HepG2 (cell line): ENCODE data around the gene MNAT1. TPM values are rescaled to one million over a fixed set of nuclear protein-coding genes. Genes with fewer than 3 reads are reported as not detected.
A peak's percentile ranks its signal among the peaks of the same experiment; 100 is the strongest.

Source experiments
- ATAC-seq: fragments of 200-7000 bp; cut with Tn5 transposase; 3 replicates; pipeline ENCODE4 v1.9.1; 2020; ENCODE audit warnings: mild to moderate bottlenecking, moderate library complexity
- BruUV-seq: library from RNA; stranded (reverse); fragments of 400-500 nt; replicated peaks from 2 replicates; lab custom pipeline; 2021; lab: Mats Ljungman, UMichigan
- CTCF ChIA-PET: fragments of 300-600 bp; formaldehyde crosslinking; extraction: SDS; loops from one replicate; lab custom pipeline; 2021; ENCODE audit warnings: low total read pairs, inconsistent platforms, low intra/inter-chr PET ratio; lab: Yijun Ruan, JAX
- POLR2A ChIA-PET: fragments of 350-600 bp; sonication (Branson Sonifier 250); formaldehyde crosslinking; loops from one replicate; lab custom pipeline; 2020; ENCODE audit warnings: antibody characterized with exemption, inconsistent platforms; lab: Yijun Ruan, JAX
- DNase-seq: peaks from one replicate; pipeline ENCODE4 v3.0.0-alpha.2; 2015; ENCODE audit warnings: low spot score
- FAIRE-seq: peaks from 3 replicates; lab custom pipeline; 2011; peaks lifted over from hg19 to GRCh38; lab: Jason Lieb, UNC
- H2AFZ ChIP-seq: one replicate; pipeline ENCODE4 v1.6.1; 2011; ENCODE audit warnings: low read length, inconsistent platforms
- H3K27ac ChIP-seq: fragments of 300-600 bp; 3 replicates; pipeline ENCODE4 v1.8.0; 2011; ENCODE audit warnings: mixed run types, mild to moderate bottlenecking, mixed read lengths, low read length, inconsistent platforms; ENCODE audit not compliant: insufficient read depth; ENCODE audit errors: extremely low read length
- H3K27me3 ChIP-seq, 2 experiments: fragments of 200-600 bp in 1 of 2; 2 replicates in 1 of 2; 3 replicates in 1 of 2; pipeline versions ENCODE4 v1.6.0 to v1.8.0; 2011; ENCODE audit warnings: low read length in 2 of 2, mild to moderate bottlenecking in 2 of 2, moderate library complexity in 2 of 2, inconsistent platforms in 1 of 2; ENCODE audit not compliant: insufficient read depth in 2 of 2, control insufficient read depth in 1 of 2
- H3K36me3 ChIP-seq, 2 experiments: fragments of 200-600 bp in 1 of 2; replicated peaks in 1 of 2; 2 replicates in 1 of 2; 3 replicates in 1 of 2; pipeline versions ENCODE4 v1.5.1 to v1.8.0; 2011; ENCODE audit warnings: low read length in 2 of 2, inconsistent platforms in 1 of 2; ENCODE audit not compliant: insufficient read depth in 2 of 2, control insufficient read depth in 1 of 2
- H3K4me1 ChIP-seq: 2 replicates; pipeline ENCODE4 v1.5.1; 2012; ENCODE audit warnings: low read length, inconsistent platforms; ENCODE audit not compliant: insufficient read depth
- H3K4me2 ChIP-seq: 2 replicates; pipeline ENCODE4 v1.6.0; 2011; ENCODE audit warnings: low read depth, low read length, inconsistent platforms
- H3K4me3 ChIP-seq, 3 experiments: fragments of 200-600 bp in 1 of 3; sonication (generic), shearing (Covaris generic) in 1 of 3; replicated peaks in 1 of 3; 2 replicates each; pipeline ENCODE4 v1.5.1; 2011 to 2016; ENCODE audit warnings: low read length in 3 of 3, inconsistent platforms in 2 of 3, low read depth in 2 of 3, mild to moderate bottlenecking in 2 of 3, control low read depth in 1 of 3, mixed read lengths in 1 of 3; ENCODE audit not compliant: insufficient read depth in 1 of 3
- H3K79me2 ChIP-seq: one replicate; pipeline ENCODE4 v1.6.1; 2011; ENCODE audit warnings: low read length, inconsistent platforms; ENCODE audit not compliant: insufficient read depth
- H3K9ac ChIP-seq: 2 replicates; pipeline ENCODE4 v1.6.0; 2011; ENCODE audit warnings: mild to moderate bottlenecking, low read depth, low read length, inconsistent platforms; ENCODE audit not compliant: insufficient read depth
- H3K9me3 ChIP-seq: 2 replicates; pipeline ENCODE4 v1.5.1; 2012; ENCODE audit warnings: mild to moderate bottlenecking, low read length
- H4K20me1 ChIP-seq: 2 replicates; pipeline ENCODE4 v1.6.0; 2011; ENCODE audit warnings: inconsistent platforms, mild to moderate bottlenecking, low read length, moderate library complexity; ENCODE audit not compliant: insufficient read depth
- ARID2 ChIP-seq: sonication (generic); formaldehyde crosslinking; IDR thresholded peaks from 2 replicates; pipeline ENCODE4 v1.8.1; 2022; ENCODE audit warnings: mild to moderate bottlenecking, missing genetic modification reagents, borderline replicate concordance
- CENPBD1 ChIP-seq: sonication (generic); formaldehyde crosslinking; IDR thresholded peaks from 2 replicates; pipeline ENCODE4 v1.8.0; 2022; ENCODE audit warnings: missing genetic modification reagents, low read depth, mild to moderate bottlenecking, borderline replicate concordance
- FOXK1 ChIP-seq: sonication (generic); formaldehyde crosslinking; IDR thresholded peaks from 2 replicates; pipeline ENCODE4 v1.4.0; 2020; ENCODE audit warnings: low read depth, missing genetic modification reagents, borderline replicate concordance
- PHF20 ChIP-seq: sonication (generic); formaldehyde crosslinking; IDR thresholded peaks from 2 replicates; pipeline ENCODE4 v1.5.0; 2020; ENCODE audit warnings: mild to moderate bottlenecking, missing genetic modification reagents
- POGZ ChIP-seq: sonication (generic); formaldehyde crosslinking; IDR thresholded peaks from 2 replicates; pipeline ENCODE4 v1.4.0; 2020; ENCODE audit warnings: mild to moderate bottlenecking, missing genetic modification reagents
- SIN3A ChIP-seq: IDR thresholded peaks from 2 replicates; pipeline ENCODE4 v1.6.1; 2011; ENCODE audit warnings: low read depth, mild to moderate bottlenecking, control low read depth, low read length, borderline replicate concordance
- SIN3B ChIP-seq: fragments of 150-350 bp; IDR thresholded peaks from 2 replicates; pipeline ENCODE4 v1.6.1; 2014; ENCODE audit warnings: low read length
- ZNF253 ChIP-seq: sonication (generic); formaldehyde crosslinking; IDR thresholded peaks from 2 replicates; pipeline ENCODE4 v1.8.0; 2022; ENCODE audit warnings: mild to moderate bottlenecking, missing genetic modification reagents, borderline replicate concordance
- ZNF574 ChIP-seq: sonication (generic); formaldehyde crosslinking; IDR thresholded peaks from 2 replicates; pipeline ENCODE4 v1.4.0; 2020; ENCODE audit warnings: missing genetic modification reagents
- ZNF615 ChIP-seq: sonication (generic); formaldehyde crosslinking; IDR thresholded peaks from 2 replicates; pipeline ENCODE4 v1.5.0; 2020; ENCODE audit warnings: mild to moderate bottlenecking, missing genetic modification reagents, borderline replicate concordance
- ZXDC ChIP-seq: sonication (generic); formaldehyde crosslinking; IDR thresholded peaks from 2 replicates; pipeline ENCODE4 v1.5.0; 2020; ENCODE audit warnings: mild to moderate bottlenecking, missing genetic modification reagents
- WGBS: methylation state at CpG from one replicate; pipeline ENCODE4 v1.1.6; 2017; ENCODE audit warnings: low lambda C conversion rate; 5-methylcytosine and 5-hydroxymethylcytosine counted together
- in situ Hi-C: cut with HindIII; loops from 2 replicates; pipeline ENCODE4 v1.10.0; 2017; ENCODE audit warnings: low pct_unique_long_range_greater_than_20kb; ENCODE audit not compliant: extremely low pct_ligation_motif_present
- intact Hi-C: fragments of 100-400 bp; cut with micrococcal nuclease; formaldehyde crosslinking; loops from one replicate; pipeline ENCODE4 v1.10.0; 2022; ENCODE audit not compliant: unreplicated experiment
- polyA plus RNA-seq, 8 experiments: library from polyadenylated mRNA; depleted of rRNA in 3 of 8; stranded (reverse) in 7 of 8; unstranded in 1 of 8; fragments of >200 nt; fragmentation: Illumina TruSeq in 4 of 8; extraction: Trizol in 4 of 8; gene quantifications; 2 replicates each; pipeline versions ENCODE4 v1.2.1 to v1.2.3, GENCODE V29; 2011 to 2016; ENCODE audit warnings: low read depth in 4 of 8, missing spikeins in 1 of 8, mixed read lengths in 1 of 8; ENCODE audit not compliant: insufficient read depth in 1 of 8
- total RNA-seq, 5 experiments: library from RNA; depleted of rRNA; stranded (reverse); fragments of >200 nt; fragmentation: Illumina TruSeq; extraction: Trizol; gene quantifications; 2 replicates each; pipeline ENCODE4 v1.2.3, GENCODE V29; 2016; ENCODE audit warnings: low read depth in 1 of 5

Gene MNAT1
- total and polyA plus RNA-seq, 2 of the 13 experiments (the other 11 are each of a cell fraction or from before 2014, with no cell fraction given) = 49.2 to 94.8 TPM

GRCh38 chr14:60722357-60723115 lies 12.0 kb upstream of the MNAT1 start (continued):
- TF ChIP-seq ZXDC (CRISPR knock-in tag) (no peak), SIN3A (peak; percentile 94), PHF20 (CRISPR knock-in tag) (0 out of 2 replicates have a peak, but pooled peaks have one; percentile 24), FOXK1 (CRISPR knock-in tag) (peak; percentile 88), ZNF615 (CRISPR knock-in tag) (0 out of 2 replicates have a peak, but pooled peaks have one; percentile 7), POGZ (peak; percentile 47)

- peaks cover 9% of the 10 kb centered on the region for H4K20me1 ChIP-seq
- ATAC-seq (peak; percentile 47), FAIRE-seq (no peak), DNase-seq (no peak)
- H3K9me3 ChIP-seq = no peaks in the 10 kb centered on the region
- peaks cover 14% of the 10 kb centered on the region for H3K79me2 ChIP-seq
- no peaks in the 10 kb centered on the region for H3K27me3 ChIP-seq
- H3K4me2 ChIP-seq = peak overlapping the region; percentile 90
- BruUV-seq = TSS peak; percentile 71
- POLR2A ChIA-PET = interaction anchor here (0.6 to 4.2 kb wide), 14 partner anchors 10 to 972 kb away, joined by 3 to 38 read pairs (median 6); partner anchors contain the start of genes HIF1A, SIX1, SLC38A6 and TRMT5
- WGBS = under 1% methylated on average over 11 of the region's 78 CpGs
- peak overlapping the region; percentile 85 for H3K27ac ChIP-seq
- peaks cover 2 to 10% of the 10 kb centered on the region in 2 experiments; a peak in 2 of 5 replicates for H3K36me3 ChIP-seq
- H3K4me1 ChIP-seq = peaks cover 34% of the 10 kb centered on the region
- CTCF ChIA-PET = no interaction called here
- H3K9ac ChIP-seq = peak overlapping the region; percentile 86
- peak overlapping the region; percentile 77 to 96 (median 84) for H3K4me3 ChIP-seq
- in situ Hi-C loops = loop anchor here (5.0 kb wide), 1 partner anchor 66 kb away; no protein-coding TSS in a partner anchor
- intact Hi-C loops = loop anchor here (2.0 to 10.0 kb wide), 4 partner anchors 67 to 529 kb away; partner anchors contain the start of genes SLC38A6 and TRMT5
- H2AFZ ChIP-seq = no peak overlapping the region
- TF ChIP-seq ARID2 (CRISPR knock-in tag) (no peak), SIN3B (no peak), ZNF574 (CRISPR knock-in tag) (0 out of 2 replicates have a peak, but pooled peaks have one; percentile 11), CENPBD1 (no peak), ZNF253 (CRISPR knock-in tag) (no peak)
These were observed 11.2 kb upstream of the MNAT1 start for GRCh38 chr14:60723116-60723906.
